CD4-positive, alpha-beta T cell treated with Interleukin-1 beta for 1 hour (primary cell): Measurements from ENCODE around the gene CCNJ.
A peak's percentile ranks its signal among the peaks of the same experiment; 100 is the strongest.

ENCODE experiments used
- DNase-seq, 2 donors: peaks; one replicate each; pipeline ENCODE4 v3.0.0-alpha.2; 2020 to 2022

Gene CCNJ

GRCh38 chr10:96061232-96061631 lies 17.8 kb downstream of the CCNJ start:
- DNase-seq: no peak

GRCh38 chr10:96072674-96073073 lies 29.3 kb downstream of the CCNJ start:
- DNase-seq: no peak

- no peak for DNase-seq
Measured at GRCh38 chr10:96073722-96074121, 30.3 kb downstream of the CCNJ start.

DNA sequence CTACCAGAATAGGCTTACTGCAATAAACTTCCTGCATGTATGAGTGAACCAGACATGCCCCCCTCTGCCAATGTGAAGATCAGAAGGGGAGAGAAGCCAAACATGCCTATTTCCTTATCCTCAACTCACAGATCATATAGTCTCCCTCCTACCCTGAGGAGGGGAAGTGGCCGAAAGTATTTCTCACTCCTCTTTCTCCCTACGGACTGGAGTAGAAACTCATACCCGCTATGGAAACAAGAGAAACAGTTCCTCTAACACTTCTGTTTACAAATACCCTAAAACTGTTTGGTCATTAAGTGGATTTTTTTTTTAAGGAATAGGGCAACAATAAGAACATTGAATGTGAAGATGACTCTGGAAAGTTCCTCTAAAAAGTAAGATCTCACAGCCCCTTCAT lies 31.4 kb downstream of the CCNJ start:
- no peak for DNase-seq

GRCh38 chr10:96075977-96076376 lies 32.6 kb downstream of the CCNJ start:
- no peak for DNase-seq

- no peak for DNase-seq
Measured at GRCh38 chr10:96077156-96077555, 33.8 kb downstream of the CCNJ start.

GRCh38 chr10:96082153-96082552 lies 38.8 kb downstream of the CCNJ start:
- DNase-seq: no peak

GRCh38 chr10:96082748-96083147 lies 39.4 kb downstream of the CCNJ start:
- DNase-seq: no peak

- DNase-seq: no peak
Measured at GRCh38 chr10:96089116-96089515, 45.7 kb downstream of the CCNJ start.

DNA sequence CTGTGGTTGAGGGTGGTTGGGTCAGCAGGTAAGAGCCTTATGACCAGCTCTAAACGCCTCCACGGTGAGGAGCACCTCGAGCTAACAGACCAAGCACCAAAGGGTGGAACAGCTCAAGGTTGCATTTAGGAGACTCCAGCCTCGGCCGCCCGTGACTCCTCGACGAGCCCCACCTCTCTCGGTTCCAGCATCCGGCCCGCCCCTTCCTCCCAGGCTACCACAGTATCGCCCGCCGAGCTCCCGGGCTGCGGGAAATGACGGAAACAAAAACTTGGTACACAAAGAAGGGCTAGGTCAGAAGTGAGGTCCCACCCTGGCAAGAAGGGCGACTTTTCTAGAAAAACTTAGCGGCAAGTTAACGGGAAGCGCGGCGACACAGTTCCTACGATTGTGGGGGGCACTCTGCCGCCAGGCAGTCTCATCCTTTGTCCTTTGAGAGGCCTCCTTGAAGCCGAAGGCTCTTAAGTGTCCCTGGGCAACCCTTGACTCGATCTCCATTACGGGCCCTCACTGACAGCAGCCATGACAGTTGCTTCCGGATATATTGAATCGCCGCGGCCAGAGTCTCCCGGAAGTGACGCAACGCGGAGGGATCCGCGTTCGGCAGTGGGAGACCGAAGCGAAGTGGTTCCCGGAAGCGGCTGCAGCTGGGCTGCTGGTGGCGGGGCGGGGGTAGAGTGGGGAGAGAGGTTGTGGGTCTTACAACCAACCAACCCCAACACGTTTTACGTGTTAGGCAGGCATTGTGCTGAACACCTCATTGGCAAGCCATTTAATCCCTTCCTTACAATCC lies 46.5 kb downstream of the CCNJ start:
- peak; percentile 94 to 95 for DNase-seq

- DNase-seq: no peak
Measured at GRCh38 chr10:96090463-96090800, 47.0 kb downstream of the CCNJ start.

DNA sequence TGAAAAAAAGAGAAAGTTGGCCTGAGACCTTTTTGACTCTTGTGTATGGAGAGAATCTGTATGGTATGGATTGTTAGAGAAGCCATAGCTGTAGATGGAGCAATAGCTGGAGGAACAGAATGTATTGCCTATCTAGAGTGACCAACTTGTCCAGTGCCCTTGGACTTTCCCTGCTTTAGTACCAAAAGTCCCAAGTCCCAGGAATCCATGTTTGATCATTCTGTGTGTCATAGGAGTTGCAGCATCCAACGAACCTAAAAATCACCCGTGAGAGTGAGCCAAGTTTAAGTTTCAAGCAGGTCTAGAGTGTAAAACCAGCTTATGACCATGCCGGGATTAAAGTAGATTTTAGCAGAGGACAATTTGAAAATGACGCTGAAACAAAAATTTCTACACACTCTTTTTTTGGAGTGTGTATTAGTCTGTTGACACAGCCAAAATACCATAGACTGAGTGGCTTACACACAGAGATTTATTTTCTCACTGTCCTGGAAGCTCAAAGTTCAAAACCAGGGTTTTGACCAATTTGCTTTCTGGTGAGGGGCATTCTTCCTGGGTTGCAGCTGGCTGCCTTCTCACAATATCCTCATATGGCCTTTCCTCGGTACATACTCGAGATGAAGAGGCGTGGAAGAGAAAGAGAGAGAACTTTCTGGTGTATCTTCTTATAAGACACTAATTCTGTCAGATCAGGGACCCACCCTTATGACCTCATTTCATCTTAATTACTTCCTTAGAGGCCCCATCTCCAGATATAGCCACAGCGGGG lies 49.8 kb downstream of the CCNJ start:
- no peak for DNase-seq

- no peak for DNase-seq
Measured at GRCh38 chr10:96093948-96094347, 50.6 kb downstream of the CCNJ start.

DNA sequence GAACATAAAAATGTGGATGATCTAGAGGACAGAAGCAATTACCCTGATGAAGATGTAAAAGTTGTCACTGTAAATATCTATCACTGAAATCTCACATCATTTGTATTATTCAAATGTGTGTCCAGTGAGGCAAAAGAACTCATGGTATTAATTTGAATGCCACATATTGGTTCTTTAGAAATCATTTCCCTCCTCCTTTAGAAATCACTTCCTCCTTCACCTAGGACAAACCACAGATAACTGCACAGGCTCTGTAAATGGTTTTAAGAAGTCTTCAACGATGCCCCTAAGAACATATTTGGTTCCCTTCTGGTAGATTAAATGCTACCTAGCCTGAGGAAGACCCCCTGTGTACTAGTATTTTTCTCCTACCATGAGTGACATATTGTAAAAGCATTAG lies 53.6 kb downstream of the CCNJ start:
- DNase-seq: no peak

- no peak for DNase-seq
Measured at GRCh38 chr10:96097865-96098264, 54.5 kb downstream of the CCNJ start.

DNA sequence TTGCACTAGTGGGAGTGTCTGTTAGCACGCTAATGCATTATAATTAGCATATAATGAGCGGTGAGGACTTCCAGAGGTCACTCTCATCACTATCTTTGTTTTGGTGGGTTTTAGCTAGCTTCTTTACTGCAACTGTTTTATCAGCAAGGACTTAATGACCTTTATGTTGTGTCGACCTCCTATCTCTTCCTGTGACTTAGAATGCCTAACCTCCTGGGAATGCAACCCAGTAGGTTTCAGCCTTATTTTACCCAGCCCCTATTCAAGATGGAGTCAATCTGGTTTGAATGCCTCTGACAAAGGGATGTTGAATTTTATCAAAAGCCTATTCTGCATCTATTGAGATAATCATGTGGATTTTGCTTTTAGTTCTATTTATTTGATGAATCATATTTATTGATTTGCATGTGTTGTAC lies 64.2 kb downstream of the CCNJ start:
- DNase-seq: no peak
